Measurements from ENCODE around the gene MBD2.

Gene MBD2

DNA sequence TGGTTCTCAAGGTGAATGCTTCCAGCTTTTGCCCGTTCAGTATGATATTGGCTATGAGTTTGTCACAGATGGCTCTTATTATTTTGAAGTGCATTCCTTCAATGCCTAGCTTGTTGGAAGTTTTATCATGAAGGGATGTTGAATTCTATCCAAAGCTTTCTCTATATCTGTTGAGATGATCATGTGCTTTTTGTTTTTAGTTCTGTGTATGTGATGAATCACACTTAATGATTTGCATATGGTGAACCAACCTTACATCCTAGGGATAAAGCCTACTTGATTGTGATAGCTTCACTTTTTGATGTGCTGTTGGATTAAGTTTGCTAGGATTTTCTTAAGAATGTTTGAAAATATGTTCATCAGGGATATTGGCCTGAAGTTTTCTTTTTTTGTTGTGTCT, 112.1 kb downstream of the MBD2 start:
- in situ Hi-C loops (cut with MboI; ENCODE audit: low sequenced_read_pairs), result no loop called here

DNA sequence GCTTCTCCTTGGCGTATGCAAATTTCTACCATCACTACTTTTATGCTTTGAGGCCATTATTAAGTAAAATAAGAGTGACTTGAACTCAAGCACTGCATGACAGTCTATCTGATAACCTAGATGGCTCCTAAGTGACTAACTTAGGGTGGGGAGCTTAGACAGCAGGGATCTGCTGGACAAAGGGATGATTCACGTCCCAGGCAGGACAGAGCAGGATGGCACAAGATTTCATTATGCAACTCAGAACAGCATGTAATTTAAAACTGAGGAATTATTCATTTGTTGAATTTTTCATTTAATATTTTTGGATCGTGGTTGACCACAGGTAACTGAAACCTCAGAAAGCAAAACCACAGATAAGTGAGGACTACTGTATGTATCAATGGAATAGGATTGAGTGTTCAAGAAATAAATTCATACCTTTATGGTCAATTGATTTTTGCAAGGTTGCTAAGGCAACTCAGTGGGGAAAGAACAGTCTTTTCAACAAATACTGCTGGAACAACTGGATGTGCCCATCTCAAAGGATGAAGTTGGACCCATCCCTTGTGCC, 115.3 kb downstream of the MBD2 start:
- in situ Hi-C loops (cut with MboI; ENCODE audit: low sequenced_read_pairs), result no loop called here

DNA sequence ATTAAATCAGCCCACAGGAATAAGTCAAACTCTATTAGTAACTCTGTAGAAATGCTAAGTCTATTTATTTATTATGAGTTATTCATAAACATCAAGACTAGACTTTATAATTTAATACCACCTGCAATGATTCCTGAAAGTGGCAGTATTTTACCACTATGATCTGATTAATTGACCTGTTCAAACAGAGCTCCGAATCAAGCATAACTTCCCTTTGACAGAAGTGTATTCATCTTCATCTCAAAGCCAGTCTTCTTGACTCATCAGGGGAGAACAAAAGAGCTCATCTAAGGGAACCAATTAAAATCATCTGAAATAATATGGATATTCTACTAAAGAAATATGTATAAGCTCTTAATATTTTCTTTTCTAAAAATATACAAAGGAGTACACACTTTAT, 122.3 kb downstream of the MBD2 start:
- in situ Hi-C loops (cut with MboI; ENCODE audit: low sequenced_read_pairs), result no loop called here
